EH (cell line): Measurements from ENCODE around the gene CORIN.
"Not testable (repeated sequence)": the region's sequence is repeated elsewhere in the genome, so short reads cannot be mapped to it uniquely, and the experiment has no call there.

ENCODE experiments used
- DNase-seq: peaks from one replicate; pipeline ENCODE4 v3.0.0-alpha.2; 2015; ENCODE audit warnings: low read depth

CORIN gene

GRCh38 chr4:47767956-47768355 is 69.9 kb downstream of the CORIN start:
- DNase-seq, result not testable (repeated sequence)

- no peak for DNase-seq
Measured at GRCh38 chr4:47763279-47763678, 74.6 kb downstream of the CORIN start.

- DNase-seq, result no peak
Measured at GRCh38 chr4:47762376-47763266, 75.2 kb downstream of the CORIN start.

GRCh38 chr4:47753316-47753715 is 84.6 kb downstream of the CORIN start:
- DNase-seq, result not testable (repeated sequence)

- DNase-seq, result no peak
Measured at GRCh38 chr4:47752214-47752613, 85.7 kb downstream of the CORIN start.

- no peak for DNase-seq
Measured at GRCh38 chr4:47750788-47751187, 87.1 kb downstream of the CORIN start.

- peak; percentile 1 for DNase-seq
Measured at GRCh38 chr4:47749858-47750257, 88.0 kb downstream of the CORIN start.

- no peak for DNase-seq
Measured at GRCh38 chr4:47749060-47749459, 88.8 kb downstream of the CORIN start.

- peak; percentile 1 for DNase-seq
Measured at GRCh38 chr4:47747846-47748494, 89.9 kb downstream of the CORIN start.

GRCh38 chr4:47747211-47747610 is 90.7 kb downstream of the CORIN start:
- peak; percentile 44 for DNase-seq

GRCh38 chr4:47746122-47746521 is 91.7 kb downstream of the CORIN start:
- no peak for DNase-seq

- DNase-seq, result no peak
Measured at GRCh38 chr4:47744843-47745382, 93.0 kb downstream of the CORIN start.

- peak; percentile 5 for DNase-seq
Measured at GRCh38 chr4:47744253-47744652, 93.6 kb downstream of the CORIN start.

GRCh38 chr4:47741200-47741599 is 96.7 kb downstream of the CORIN start:
- peak; percentile 47 for DNase-seq

- no peak for DNase-seq
Measured at GRCh38 chr4:47737326-47737725, 100.5 kb downstream of the CORIN start.

GRCh38 chr4:47736555-47736954 is 101.3 kb downstream of the CORIN start:
- DNase-seq, result no peak

GRCh38 chr4:47736146-47736545 is 101.7 kb downstream of the CORIN start:
- no peak for DNase-seq

GRCh38 chr4:47733302-47734175 is 104.3 kb downstream of the CORIN start:
- no peak for DNase-seq

- DNase-seq, result no peak
Measured at GRCh38 chr4:47731182-47731581, 106.7 kb downstream of the CORIN start.

- DNase-seq, result peak; percentile 1
Measured at GRCh38 chr4:47729131-47729680, 108.7 kb downstream of the CORIN start.

- DNase-seq, result peak; percentile 1
Measured at GRCh38 chr4:47721892-47722575, 115.8 kb downstream of the CORIN start.
